ENCODE data around the gene TTLL10. TPM values are rescaled to one million over a fixed set of nuclear protein-coding genes. Genes with fewer than 3 reads are reported as not detected.

Gene TTLL10
- total and polyA plus RNA-seq, 2 experiments from 2014 or later: not detected

- Histone ChIP-seq H3K36me3 (ENCODE audit: low read depth) (no peaks in the 10 kb centered on the region; the same call in 1 of the 2 replicates), H3F3A (ENCODE audit: insufficient read depth) (peaks cover 12% of the 10 kb centered on the region), H3K9me3 (ENCODE audit: low read depth) (no peaks in the 10 kb centered on the region), H3K4me1 (ENCODE audit: insufficient read depth) (peaks cover 13% of the 10 kb centered on the region), H3K27me3 (replicated peaks; ENCODE audit: insufficient read depth) (no peaks in the 10 kb centered on the region), H3K9me2 (ENCODE audit: insufficient read depth) (no peaks in the 10 kb centered on the region), H3K27ac (peak overlapping the region; percentile 80), H3K9ac (peak overlapping the region; percentile 92), H4K20me1 (ENCODE audit: insufficient read depth) (no peaks in the 10 kb centered on the region), H3K79me2 (ENCODE audit: insufficient read depth) (peaks cover 78% of the 10 kb centered on the region), H3K4me2 (ENCODE audit: unreplicated experiment) (peak overlapping the region; percentile 93), H2AFZ (peak overlapping the region; percentile 72), H3K4me3 (peak overlapping the region; percentile 96)
- peak; percentile 90 for DNase-seq
- in situ Hi-C loops (cut with MboI): no loop called here
- 8 to 9% methylated on average over 24 of the region's 24 CpGs for WGBS, 2 experiments (ENCODE audit: low coverage in 1 of 2, low lambda C conversion rate in 2 of 2, missing lambda C conversion rate in 2 of 2)
- TF ChIP-seq EZH2 (IDR thresholded peaks at IDR 0.05; ENCODE audit: insufficient read depth, poor library complexity, severe bottlenecking) (no peak), EZH2phosphoT487 (IDR thresholded peaks at IDR 0.05; ENCODE audit: insufficient read depth, low read depth) (no peak)
Measured at GRCh38 chr1:1230656-1231399, 57.1 kb downstream of the TTLL10 start.

DNA sequence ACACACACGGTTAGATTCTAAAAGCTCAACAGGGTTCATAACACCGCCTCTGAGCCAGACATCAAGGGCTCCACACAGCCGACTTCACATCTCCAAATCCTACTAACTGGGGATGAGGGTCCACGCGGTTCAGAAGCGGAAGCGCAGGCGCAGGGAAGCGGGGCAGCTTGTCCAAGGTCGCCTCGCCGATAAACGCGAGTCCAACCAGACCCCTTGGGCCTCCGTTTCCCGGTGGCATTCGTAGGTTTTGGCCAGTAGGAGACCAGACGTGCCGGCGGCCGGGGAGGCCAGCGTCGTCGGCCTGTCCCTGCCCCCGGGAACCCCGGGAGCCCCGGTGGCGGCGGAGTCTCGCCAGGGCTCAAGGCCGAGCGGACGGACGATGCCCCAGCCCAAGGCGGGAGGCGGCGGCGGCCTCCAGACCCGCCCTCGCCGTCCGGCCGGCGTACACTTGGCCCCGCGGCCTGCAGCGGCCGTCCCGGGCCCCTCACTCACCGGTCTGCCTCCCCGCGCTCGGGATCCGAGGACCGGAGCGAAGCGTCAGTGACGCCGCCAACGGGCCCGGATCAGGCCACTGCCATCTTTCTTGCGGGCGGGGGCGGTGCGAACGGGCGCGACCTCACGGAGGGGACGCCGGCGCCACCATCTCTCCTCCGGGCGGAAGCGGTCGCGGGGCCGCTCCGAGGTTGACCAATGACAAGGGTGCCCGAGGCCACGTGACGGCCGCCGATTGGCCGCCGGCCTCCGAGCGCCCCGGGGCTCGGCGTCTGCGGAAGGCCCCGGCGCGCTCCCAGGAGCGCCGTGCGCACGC is 57.9 kb downstream of the TTLL10 start, which contains the start of gene SDF4:
Gene SDF4, minus strand, starts transcription at position 602 of the 808 bp plus-strand sequence. CDS start 3,229 bp downstream, outside the sequence.
- in situ Hi-C loops (cut with MboI): no loop called here
- Histone ChIP-seq H3K4me1 (ENCODE audit: insufficient read depth) (peaks cover 13% of the 10 kb centered on the region), H3K9ac (peak within 1 kb of the TSS; percentile 92), H3K36me3 (ENCODE audit: low read depth) (no peaks in the 10 kb centered on the region; the same call in 1 of the 2 replicates), H3K4me3 (peak within 1 kb of the TSS; percentile 96), H3K79me2 (ENCODE audit: insufficient read depth) (peaks cover 71% of the 10 kb centered on the region), H3K4me2 (ENCODE audit: unreplicated experiment) (peak within 1 kb of the TSS; percentile 93), H3K27me3 (replicated peaks; ENCODE audit: insufficient read depth) (no peaks in the 10 kb centered on the region), H3K27ac (peak within 1 kb of the TSS; percentile 80), H3K9me2 (ENCODE audit: insufficient read depth) (no peaks in the 10 kb centered on the region), H2AFZ (peak within 1 kb of the TSS; percentile 72), H3K9me3 (ENCODE audit: low read depth) (no peaks in the 10 kb centered on the region), H4K20me1 (ENCODE audit: insufficient read depth) (no peaks in the 10 kb centered on the region), H3F3A (ENCODE audit: insufficient read depth) (peaks cover 12% of the 10 kb centered on the region)
- WGBS, 2 experiments (ENCODE audit: low coverage in 1 of 2, low lambda C conversion rate in 2 of 2, missing lambda C conversion rate in 2 of 2): 1 to 2% methylated on average over 58 of the region's 99 CpGs
- TF ChIP-seq EZH2 (IDR thresholded peaks at IDR 0.05; ENCODE audit: insufficient read depth, poor library complexity, severe bottlenecking) (no peak), EZH2phosphoT487 (IDR thresholded peaks at IDR 0.05; ENCODE audit: insufficient read depth, low read depth) (no peak)
- DNase-seq: peak; percentile 99

GRCh38 chr1:1232208-1232795 is 58.6 kb downstream of the TTLL10 start, which contains the start of gene B3GALT6:
B3GALT6 (plus strand) TSS chr1:1232237; CDS start chr1:1232279, 42 bp downstream.
- Histone ChIP-seq H3K79me2 (ENCODE audit: insufficient read depth) (peaks cover 64% of the 10 kb centered on the region), H3K9me2 (ENCODE audit: insufficient read depth) (no peaks in the 10 kb centered on the region), H2AFZ (peak within 1 kb of the TSS; percentile 72), H3K4me1 (ENCODE audit: insufficient read depth) (peaks cover 13% of the 10 kb centered on the region), H3K4me3 (peak within 1 kb of the TSS; percentile 96), H3K4me2 (ENCODE audit: unreplicated experiment) (peak within 1 kb of the TSS; percentile 93), H3K36me3 (ENCODE audit: low read depth) (no peaks in the 10 kb centered on the region; the same call in 1 of the 2 replicates), H3F3A (ENCODE audit: insufficient read depth) (peaks cover 12% of the 10 kb centered on the region), H3K9me3 (ENCODE audit: low read depth) (no peaks in the 10 kb centered on the region), H3K27ac (peak within 1 kb of the TSS; percentile 80), H3K27me3 (replicated peaks; ENCODE audit: insufficient read depth) (no peaks in the 10 kb centered on the region), H3K9ac (peak within 1 kb of the TSS; percentile 92), H4K20me1 (ENCODE audit: insufficient read depth) (no peaks in the 10 kb centered on the region)
- in situ Hi-C loops (cut with MboI): no loop called here
- WGBS, 2 experiments (ENCODE audit: low coverage in 1 of 2, low lambda C conversion rate in 2 of 2, missing lambda C conversion rate in 2 of 2): 8 to 18% methylated on average over 18 to 46 of the region's 100 CpGs
- TF ChIP-seq EZH2phosphoT487 (IDR thresholded peaks at IDR 0.05; ENCODE audit: insufficient read depth, low read depth) (no peak), EZH2 (IDR thresholded peaks at IDR 0.05; ENCODE audit: insufficient read depth, poor library complexity, severe bottlenecking) (no peak)
- DNase-seq: no peak

All from GM23248 (cell line).